Ovary (tissue), 9 donors: ENCODE results near the gene VGLL4. TPM values are rescaled to one million over a fixed set of nuclear protein-coding genes. Genes with fewer than 3 reads are reported as not detected.

ENCODE experiments used
- DNase-seq, 5 donors: peaks; one replicate each; pipeline ENCODE4 v3.0.0-alpha.2; 2019 to 2020
- H3K27ac ChIP-seq, 2 donors: fragments of 200-600 bp; one replicate each; pipeline versions ENCODE4 v1.5.1 to v1.8.0; 2019 to 2022
- H3K27me3 ChIP-seq: fragments of 200-600 bp; one replicate; pipeline ENCODE4 v1.8.0; 2022
- H3K36me3 ChIP-seq: fragments of 200-600 bp; sonication (generic); one replicate; pipeline ENCODE4 v1.5.1; 2019
- H3K4me1 ChIP-seq: one replicate; pipeline ENCODE4 v1.8.1; 2013; ENCODE audit warnings: mild to moderate bottlenecking, moderate library complexity; ENCODE audit not compliant: insufficient read depth
- H3K4me3 ChIP-seq: fragments of 200-600 bp; sonication (generic); one replicate; pipeline ENCODE4 v1.5.1; 2017
- H3K9me3 ChIP-seq, 2 donors: fragments of 200-600 bp in 1 of 2; sonication (generic) in 1 of 2; one replicate each; pipeline versions ENCODE4 v1.5.1 to v1.8.1; 2013 to 2019; ENCODE audit warnings: mild to moderate bottlenecking in 1 of 2, moderate library complexity in 1 of 2
- EP300 ChIP-seq: sonication (generic); formaldehyde crosslinking; IDR thresholded peaks from one replicate; pipeline ENCODE4 v1.6.1; 2017; ENCODE audit warnings: antibody characterized with exemption
- POLR2A ChIP-seq: fragments of 450-650 bp; IDR thresholded peaks from one replicate; pipeline ENCODE4 v1.6.1; 2017; ENCODE audit warnings: antibody characterized with exemption, mild to moderate bottlenecking, moderate library complexity
- WGBS, 3 donors: extraction: QIAGEN DNeasy Blood & Tissue Kit in 1 of 3; methylation state at CpG; one replicate each; pipeline versions ENCODE4 v1.1.5 to v1.1.7; 2013 to 2017; 5-methylcytosine and 5-hydroxymethylcytosine counted together
- intact Hi-C, 4 donors: fragments of 100-400 bp; cut with DNase I; formaldehyde crosslinking; loops; one replicate each; pipeline versions ENCODE4 v1.11.0 to v1.15.1; 2022 to 2023
- polyA plus RNA-seq, 2 donors: library from polyadenylated mRNA; stranded (reverse); fragments of 200-250 nt in 1 of 2; fragments of 350-450 nt in 1 of 2; fragmentation: Illumina TruSeq in 1 of 2; extraction: RNeasy Lipid Tissue Mini Kit (QIAGEN cat#74804) in 1 of 2; gene quantifications; one replicate each; pipeline ENCODE4 v1.2.3, GENCODE V29; 2013 to 2014
- total RNA-seq, 7 donors: library from RNA; depleted of rRNA in 2 of 7; stranded (reverse); fragments of >200 nt in 2 of 7; fragmentation: NEBNext Ultra II Directional in 3 of 7; extraction: Animal tissue kit (Norgen Biotek cat#: 25700) in 3 of 7; gene quantifications; one replicate each; pipeline versions ENCODE4 v1.1.0 to v1.2.4, GENCODE V29; 2016 to 2023
- TF ChIP-seq, protein P1 (sequence below), 3 donors: fragments of 450-650 bp in 2 of 3; fragments of 200-600 bp in 1 of 3; IDR thresholded peaks; one replicate each; pipeline versions ENCODE4 v1.5.1 to v1.8.0; 2016 to 2022; ENCODE audit warnings: antibody characterized with exemption in 3 of 3, mild to moderate bottlenecking in 1 of 3
- donor health status: DM: no; HTN: no; CAD: no; lungs with moderate emphysema.
- donor health status: DM: no; HTN: no; CAD: no.
- donor health status: Bipolar disorder and iron deficiency.
- donor health status: DM: yes; HTN: yes; CAD: no.
- donor health status: DM: no; HTN: no; CAD: no.
- donor health status: DM: yes; HTN: yes; CAD: no.

VGLL4 gene
- total and polyA plus RNA-seq, 9 donors = 73.2 to 120 (median 106) TPM

DNA sequence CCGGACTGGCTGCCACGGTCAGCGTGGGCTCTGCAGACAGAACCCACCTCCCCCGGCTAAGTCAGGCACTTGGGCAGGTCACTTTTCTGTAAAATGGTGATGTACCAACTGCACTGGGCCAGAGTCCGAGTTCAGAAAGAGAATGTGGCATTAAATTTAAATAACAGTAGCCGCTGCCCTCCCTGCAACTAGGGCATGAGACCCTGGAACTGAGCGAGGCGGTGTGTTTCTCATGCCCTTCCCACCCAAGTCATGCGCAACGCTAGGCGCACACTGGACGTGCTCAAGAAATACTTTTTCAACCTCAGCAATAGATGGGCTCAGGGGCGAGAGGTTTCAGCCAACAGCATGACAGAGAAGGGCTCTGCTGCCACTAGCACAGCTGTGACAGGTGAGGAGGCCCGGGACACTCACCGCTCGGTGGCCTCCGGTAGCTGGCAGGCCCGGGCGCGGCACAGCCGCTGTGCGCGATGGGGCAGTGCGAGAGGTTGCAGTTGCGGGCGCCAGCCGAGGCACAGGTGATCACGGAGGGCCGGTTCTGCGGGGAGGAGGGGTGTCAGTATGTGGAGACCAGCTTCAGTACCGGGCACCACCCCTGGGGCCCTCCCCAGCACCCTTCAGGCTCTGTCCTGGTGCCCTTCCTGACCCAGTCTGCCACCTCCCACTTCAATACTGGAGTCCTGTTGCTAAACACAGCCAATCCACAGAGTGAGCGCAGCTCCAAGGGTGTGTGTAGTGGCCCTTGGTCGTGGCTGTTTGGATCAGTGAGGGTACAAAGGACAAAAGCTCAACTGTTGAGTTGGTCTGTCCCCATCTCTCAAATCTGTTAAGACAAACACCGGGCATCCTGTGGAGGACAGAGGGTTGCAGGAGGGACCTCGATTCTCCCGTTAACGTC lies 84.5 kb downstream of the VGLL4 start:
- H3K9me3 ChIP-seq = no peaks in the 10 kb centered on the region
- DNase-seq = peak in 2 of 5 donors; percentile 37 to 44
- peak overlapping the region; percentile 37 to 44 for H3K27ac ChIP-seq
- peaks cover 44% of the 10 kb centered on the region for H3K4me1 ChIP-seq
- 85 to 88% (median 85%) methylated on average over 37 of the region's 37 CpGs for WGBS, 3 donors
- H3K4me3 ChIP-seq = no peak overlapping the region
- intact Hi-C loops = no loop called here
- no peaks in the 10 kb centered on the region for H3K36me3 ChIP-seq
- TF ChIP-seq, protein P1, sequence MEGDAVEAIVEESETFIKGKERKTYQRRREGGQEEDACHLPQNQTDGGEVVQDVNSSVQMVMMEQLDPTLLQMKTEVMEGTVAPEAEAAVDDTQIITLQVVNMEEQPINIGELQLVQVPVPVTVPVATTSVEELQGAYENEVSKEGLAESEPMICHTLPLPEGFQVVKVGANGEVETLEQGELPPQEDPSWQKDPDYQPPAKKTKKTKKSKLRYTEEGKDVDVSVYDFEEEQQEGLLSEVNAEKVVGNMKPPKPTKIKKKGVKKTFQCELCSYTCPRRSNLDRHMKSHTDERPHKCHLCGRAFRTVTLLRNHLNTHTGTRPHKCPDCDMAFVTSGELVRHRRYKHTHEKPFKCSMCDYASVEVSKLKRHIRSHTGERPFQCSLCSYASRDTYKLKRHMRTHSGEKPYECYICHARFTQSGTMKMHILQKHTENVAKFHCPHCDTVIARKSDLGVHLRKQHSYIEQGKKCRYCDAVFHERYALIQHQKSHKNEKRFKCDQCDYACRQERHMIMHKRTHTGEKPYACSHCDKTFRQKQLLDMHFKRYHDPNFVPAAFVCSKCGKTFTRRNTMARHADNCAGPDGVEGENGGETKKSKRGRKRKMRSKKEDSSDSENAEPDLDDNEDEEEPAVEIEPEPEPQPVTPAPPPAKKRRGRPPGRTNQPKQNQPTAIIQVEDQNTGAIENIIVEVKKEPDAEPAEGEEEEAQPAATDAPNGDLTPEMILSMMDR (IDR thresholded peaks at IDR 0.05) = no peak
- TF ChIP-seq EP300 (no peak), POLR2A (no peak)
- no peaks in the 10 kb centered on the region for H3K27me3 ChIP-seq

DNA sequence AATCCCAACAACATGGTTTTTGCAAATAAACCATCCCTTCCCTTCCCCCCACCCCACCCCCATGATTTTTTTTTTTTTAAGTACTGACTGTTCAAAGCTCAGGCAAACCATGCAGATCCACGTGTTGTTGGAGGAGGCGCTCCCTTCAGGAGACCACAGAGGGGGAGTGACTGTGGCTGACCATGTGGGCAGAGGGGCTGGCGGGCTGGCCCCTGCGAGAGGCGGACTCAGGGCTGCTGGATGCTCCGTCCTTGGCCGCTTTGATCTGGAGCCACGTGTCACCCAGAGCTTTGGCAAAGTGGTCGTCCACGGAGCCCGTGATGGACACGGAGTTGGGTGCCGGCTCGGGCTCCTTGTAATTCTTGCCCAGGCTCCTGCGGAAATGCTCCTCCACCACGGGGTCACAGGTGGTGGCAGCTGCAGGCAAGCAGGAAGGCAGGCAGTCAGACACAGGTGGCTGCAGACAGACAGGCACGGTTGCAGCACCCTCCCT lies 85.3 kb downstream of the VGLL4 start:
- no peaks in the 10 kb centered on the region for H3K9me3 ChIP-seq
- WGBS, 3 donors = 30 to 39% (median 38%) methylated on average over 17 of the region's 17 CpGs
- no peaks in the 10 kb centered on the region for H3K36me3 ChIP-seq
- peak in 3 of 5 donors; percentile 50 to 63 (median 54) for DNase-seq
- peak overlapping the region; percentile 37 to 44 for H3K27ac ChIP-seq
- H3K27me3 ChIP-seq = no peaks in the 10 kb centered on the region
- peaks cover 50% of the 10 kb centered on the region for H3K4me1 ChIP-seq
- intact Hi-C loops = no loop called here
- no peak for TF ChIP-seq POLR2A
- no peak overlapping the region for H3K4me3 ChIP-seq

DNA sequence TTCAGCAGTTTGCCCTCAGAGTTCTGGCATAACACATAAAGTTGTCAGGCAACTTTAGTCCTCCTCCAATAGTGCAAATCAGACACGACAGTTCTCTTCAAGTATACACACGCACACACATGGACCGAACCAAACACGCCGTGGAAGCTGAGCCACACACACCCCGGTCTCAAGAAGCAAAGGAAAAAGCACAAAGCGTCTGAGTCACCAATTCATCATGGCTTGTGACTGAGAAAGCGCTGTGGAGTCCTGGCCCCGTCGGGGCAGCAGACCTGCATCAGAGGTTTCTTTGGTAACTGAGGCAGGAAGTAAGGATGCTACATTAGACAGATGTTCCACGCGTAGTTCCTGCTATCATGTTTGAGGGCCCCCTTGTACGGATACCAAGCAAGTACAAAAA lies 85.7 kb downstream of the VGLL4 start:
- intact Hi-C loops = no loop called here
- no peaks in the 10 kb centered on the region for H3K27me3 ChIP-seq
- H3K36me3 ChIP-seq = no peaks in the 10 kb centered on the region
- peak in 2 of 5 donors; percentile 29 to 42 for DNase-seq
- peak overlapping the region in 1 of 2 donors; percentile 23 for H3K27ac ChIP-seq
- no peak overlapping the region for H3K4me3 ChIP-seq
- H3K4me1 ChIP-seq = peaks cover 53% of the 10 kb centered on the region
- TF ChIP-seq POLR2A = no peak
- TF ChIP-seq, protein P1 (IDR thresholded peaks at IDR 0.05) = no peak
- no peak for TF ChIP-seq EP300
- 48 to 59% (median 57%) methylated on average over 13 of the region's 13 CpGs for WGBS, 3 donors
- no peaks in the 10 kb centered on the region for H3K9me3 ChIP-seq

DNA sequence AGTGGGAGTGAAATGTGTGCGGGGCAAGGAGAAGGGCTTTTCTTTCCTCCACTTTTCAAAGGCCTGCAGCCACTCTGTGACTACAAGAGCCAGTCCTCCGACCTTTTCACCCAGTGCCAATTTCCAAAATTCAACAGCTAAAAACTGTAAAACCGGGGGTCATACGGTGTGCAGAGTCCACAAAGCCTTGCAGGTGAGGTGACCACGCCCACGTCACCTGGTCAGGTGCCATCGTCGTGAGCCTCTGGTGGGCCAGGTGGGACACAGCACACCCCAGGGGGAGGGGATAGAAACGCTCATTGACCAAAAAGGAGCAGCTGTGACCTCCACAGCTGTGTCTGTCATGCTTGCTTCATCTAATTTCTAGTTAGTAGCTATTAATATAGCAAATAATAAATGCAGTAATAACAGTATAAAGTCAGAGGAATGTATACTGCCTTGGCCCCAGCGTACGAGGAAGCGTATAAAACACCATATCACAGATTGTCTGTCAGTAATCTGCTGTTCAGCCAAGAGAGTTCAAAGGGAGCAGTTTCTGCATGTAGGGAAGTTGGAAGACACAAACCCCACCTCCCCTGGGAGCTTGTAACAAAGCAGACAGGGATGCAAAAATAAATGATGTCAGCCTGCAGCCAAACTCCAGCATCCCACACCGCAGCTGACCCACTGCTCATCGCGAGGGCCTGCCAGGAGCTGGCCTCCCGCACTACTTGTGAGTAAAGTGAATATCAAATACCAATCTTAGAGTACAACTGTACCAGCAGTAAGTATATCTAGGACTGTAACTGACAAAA lies 86.7 kb downstream of the VGLL4 start:
- no peak for TF ChIP-seq POLR2A
- TF ChIP-seq, protein P1 (IDR thresholded peaks at IDR 0.05) = no peak
- no peak for TF ChIP-seq EP300
- peak in 4 of 5 donors; percentile 62 to 72 (median 70) for DNase-seq
- Histone ChIP-seq H3K9me3 (no peaks in the 10 kb centered on the region), H3K36me3 (no peaks in the 10 kb centered on the region), H3K4me1 (peaks cover 51% of the 10 kb centered on the region), H3K27ac (peak overlapping the region in 1 of 2 donors; percentile 23), H3K4me3 (no peak overlapping the region), H3K27me3 (no peaks in the 10 kb centered on the region)
- 29 to 33% (median 30%) methylated on average over 16 of the region's 16 CpGs for WGBS, 3 donors
- intact Hi-C loops = no loop called here
